Measurements from ENCODE around the gene E2F6. TPM values are rescaled to one million over a fixed set of nuclear protein-coding genes. Genes with fewer than 3 reads are reported as not detected.

Gene E2F6
- total and polyA plus RNA-seq, 9 of the 15 experiments (the other 6 are each of a cell fraction or from before 2014, with no cell fraction given), result 13.6 to 33.9 (median 26.1) TPM

- TF ChIP-seq, protein P1, sequence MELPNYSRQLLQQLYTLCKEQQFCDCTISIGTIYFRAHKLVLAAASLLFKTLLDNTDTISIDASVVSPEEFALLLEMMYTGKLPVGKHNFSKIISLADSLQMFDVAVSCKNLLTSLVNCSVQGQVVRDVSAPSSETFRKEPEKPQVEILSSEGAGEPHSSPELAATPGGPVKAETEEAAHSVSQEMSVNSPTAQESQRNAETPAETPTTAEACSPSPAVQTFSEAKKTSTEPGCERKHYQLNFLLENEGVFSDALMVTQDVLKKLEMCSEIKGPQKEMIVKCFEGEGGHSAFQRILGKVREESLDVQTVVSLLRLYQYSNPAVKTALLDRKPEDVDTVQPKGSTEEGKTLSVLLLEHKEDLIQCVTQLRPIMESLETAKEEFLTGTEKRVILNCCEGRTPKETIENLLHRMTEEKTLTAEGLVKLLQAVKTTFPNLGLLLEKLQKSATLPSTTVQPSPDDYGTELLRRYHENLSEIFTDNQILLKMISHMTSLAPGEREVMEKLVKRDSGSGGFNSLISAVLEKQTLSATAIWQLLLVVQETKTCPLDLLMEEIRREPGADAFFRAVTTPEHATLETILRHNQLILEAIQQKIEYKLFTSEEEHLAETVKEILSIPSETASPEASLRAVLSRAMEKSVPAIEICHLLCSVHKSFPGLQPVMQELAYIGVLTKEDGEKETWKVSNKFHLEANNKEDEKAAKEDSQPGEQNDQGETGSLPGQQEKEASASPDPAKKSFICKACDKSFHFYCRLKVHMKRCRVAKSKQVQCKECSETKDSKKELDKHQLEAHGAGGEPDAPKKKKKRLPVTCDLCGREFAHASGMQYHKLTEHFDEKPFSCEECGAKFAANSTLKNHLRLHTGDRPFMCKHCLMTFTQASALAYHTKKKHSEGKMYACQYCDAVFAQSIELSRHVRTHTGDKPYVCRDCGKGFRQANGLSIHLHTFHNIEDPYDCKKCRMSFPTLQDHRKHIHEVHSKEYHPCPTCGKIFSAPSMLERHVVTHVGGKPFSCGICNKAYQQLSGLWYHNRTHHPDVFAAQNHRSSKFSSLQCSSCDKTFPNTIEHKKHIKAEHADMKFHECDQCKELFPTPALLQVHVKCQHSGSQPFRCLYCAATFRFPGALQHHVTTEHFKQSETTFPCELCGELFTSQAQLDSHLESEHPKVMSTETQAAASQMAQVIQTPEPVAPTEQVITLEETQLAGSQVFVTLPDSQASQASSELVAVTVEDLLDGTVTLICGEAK (IDR thresholded peaks at IDR 0.05), result no peak
- TF ChIP-seq, protein P1 (CRISPR knock-in tag; IDR thresholded peaks at IDR 0.05), result no peak
- TF ChIP-seq MXD1 (CRISPR knock-in tag; IDR thresholded peaks at IDR 0.05; ENCODE audit: borderline replicate concordance, poor library complexity, severe bottlenecking) (no peak), PHF21A (IDR thresholded peaks at IDR 0.05; ENCODE audit: borderline replicate concordance, low read depth) (no peak), TAF9B (IDR thresholded peaks at IDR 0.05; ENCODE audit: partially characterized antibody) (no peak), SP1 (CRISPR knock-in tag; IDR thresholded peaks at IDR 0.05) (no peak), FOXA3 (CRISPR knock-in tag; conservative IDR thresholded peaks at IDR 0.05 in 1 of 2, IDR thresholded peaks at IDR 0.05 in 1 of 2) (no peak), TRIM28 (IDR thresholded peaks at IDR 0.05) (peak; percentile 69), TCF3 (CRISPR knock-in tag; IDR thresholded peaks at IDR 0.05) (no peak), SMARCA5 (IDR thresholded peaks at IDR 0.05) (0 out of 2 replicates have a peak, but pooled peaks have one; percentile 23), JUND (IDR thresholded peaks at IDR 0.05; ENCODE audit: borderline replicate concordance, low read depth, low read length) (no peak), JUND (tag; IDR thresholded peaks at IDR 0.05; ENCODE audit: borderline replicate concordance, low read depth, low read length) (no peak), COPS2 (conservative IDR thresholded peaks at IDR 0.05) (no peak), BHLHE40 (IDR thresholded peaks at IDR 0.05; ENCODE audit: low read length) (no peak), ZNF717 (CRISPR knock-in tag; IDR thresholded peaks at IDR 0.05) (no peak), TCF7L2 (IDR thresholded peaks at IDR 0.05; ENCODE audit: low read depth, low read length) (no peak), ZNF280A (IDR thresholded peaks at IDR 0.05; ENCODE audit: low read depth, partially characterized antibody) (peak; percentile 42)
- TF ChIP-seq, protein P2, sequence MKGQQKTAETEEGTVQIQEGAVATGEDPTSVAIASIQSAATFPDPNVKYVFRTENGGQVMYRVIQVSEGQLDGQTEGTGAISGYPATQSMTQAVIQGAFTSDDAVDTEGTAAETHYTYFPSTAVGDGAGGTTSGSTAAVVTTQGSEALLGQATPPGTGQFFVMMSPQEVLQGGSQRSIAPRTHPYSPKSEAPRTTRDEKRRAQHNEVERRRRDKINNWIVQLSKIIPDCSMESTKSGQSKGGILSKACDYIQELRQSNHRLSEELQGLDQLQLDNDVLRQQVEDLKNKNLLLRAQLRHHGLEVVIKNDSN (CRISPR knock-in tag; IDR thresholded peaks at IDR 0.05), result no peak
These were observed 47.9 kb downstream of the E2F6 start (continued) for GRCh38 chr2:11417946-11418585.

All from K562 (cell line).